ENCODE data around the gene FIP1L1. TPM values are rescaled to one million over a fixed set of nuclear protein-coding genes. Genes with fewer than 3 reads are reported as not detected.

Gene FIP1L1
- total RNA-seq, 1 donor from 2014 or later, result 56.8 TPM

- Mint-ChIP-seq H3K9me3 (ENCODE audit: unreplicated experiment) (peaks cover 2% of the 10 kb centered on the region), H3K36me3 (ENCODE audit: unreplicated experiment) (no peaks in the 10 kb centered on the region), H3K27me3 (ENCODE audit: unreplicated experiment) (peaks cover 1% of the 10 kb centered on the region), H3K4me3 (ENCODE audit: unreplicated experiment) (no peak overlapping the region), H3K4me1 (ENCODE audit: low read depth, unreplicated experiment) (no peaks in the 10 kb centered on the region), H3K27ac (ENCODE audit: unreplicated experiment) (no peak overlapping the region)
- TF ChIP-seq CTCF (IDR thresholded peaks at IDR 0.05; ENCODE audit: partially characterized antibody, unreplicated experiment), result no peak
- no peak for DNase-seq
Observed at GRCh38 chr4:53478671-53479456, 101.4 kb downstream of the FIP1L1 start.

DNA sequence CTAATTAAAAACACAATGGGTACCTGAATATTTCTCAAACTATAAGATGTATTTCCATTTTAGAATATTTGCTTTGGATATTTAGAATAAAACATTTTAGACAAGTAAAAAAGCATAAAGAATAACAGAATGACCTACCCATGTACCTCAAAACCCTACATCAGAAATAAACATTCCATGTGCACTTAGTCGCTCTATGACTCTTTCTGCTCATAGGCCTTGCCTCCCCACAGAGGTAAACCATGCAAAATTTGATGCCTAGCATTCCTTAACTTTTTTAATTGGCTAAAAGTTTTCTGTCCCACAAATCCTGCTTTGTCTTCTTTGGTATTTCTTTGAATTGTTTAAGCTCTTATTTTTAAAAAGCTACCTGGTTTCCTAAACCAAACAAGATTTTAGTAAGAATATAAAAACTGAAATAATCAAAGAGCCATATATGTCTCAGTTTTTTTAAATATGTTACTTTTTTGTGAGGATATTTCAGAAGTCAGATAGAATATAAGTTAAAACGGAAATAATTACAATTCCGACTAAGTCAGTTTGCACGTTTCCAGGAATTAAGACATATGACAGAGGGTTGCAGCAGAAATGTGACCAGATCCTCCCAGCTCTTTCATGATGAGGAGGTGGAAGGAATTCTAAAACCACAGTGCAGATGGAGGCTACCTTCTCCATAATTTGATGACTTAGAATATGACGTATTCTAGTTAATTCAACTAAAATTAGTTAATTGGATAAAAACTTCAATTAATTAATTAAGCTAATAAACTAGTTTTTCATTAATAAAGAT is 102.5 kb downstream of the FIP1L1 start:
- Mint-ChIP-seq H3K4me3 (ENCODE audit: unreplicated experiment) (no peak overlapping the region), H3K27me3 (ENCODE audit: unreplicated experiment) (peaks cover 1% of the 10 kb centered on the region), H3K36me3 (ENCODE audit: unreplicated experiment) (no peaks in the 10 kb centered on the region), H3K27ac (ENCODE audit: unreplicated experiment) (no peak overlapping the region), H3K9me3 (ENCODE audit: unreplicated experiment) (peaks cover 2% of the 10 kb centered on the region), H3K4me1 (ENCODE audit: low read depth, unreplicated experiment) (no peaks in the 10 kb centered on the region)
- DNase-seq, result no peak
- no peak for TF ChIP-seq CTCF (IDR thresholded peaks at IDR 0.05; ENCODE audit: partially characterized antibody, unreplicated experiment)

DNA sequence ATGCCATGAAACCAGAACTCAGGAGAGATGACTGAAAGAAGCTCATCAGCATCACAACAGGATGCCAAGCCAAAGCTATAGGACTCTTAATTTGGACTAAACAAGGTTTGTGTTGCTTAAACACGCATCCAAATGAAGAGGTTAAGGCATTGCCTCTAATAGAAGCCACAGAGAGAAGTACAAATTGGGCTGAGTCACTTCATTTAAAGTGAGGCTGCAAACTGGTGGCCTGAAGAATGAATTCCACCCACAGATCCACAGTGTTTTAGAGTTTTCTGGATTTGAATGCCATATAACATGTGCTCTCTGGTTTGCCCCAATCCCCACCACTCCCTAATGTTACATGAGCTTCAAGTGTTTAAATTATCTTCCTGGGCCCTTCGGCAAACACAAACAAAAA is 103.5 kb downstream of the FIP1L1 start:
- peaks cover 2% of the 10 kb centered on the region for H3K9me3 Mint-ChIP-seq (ENCODE audit: unreplicated experiment)
- no peak overlapping the region for H3K4me3 Mint-ChIP-seq (ENCODE audit: unreplicated experiment)

DNA sequence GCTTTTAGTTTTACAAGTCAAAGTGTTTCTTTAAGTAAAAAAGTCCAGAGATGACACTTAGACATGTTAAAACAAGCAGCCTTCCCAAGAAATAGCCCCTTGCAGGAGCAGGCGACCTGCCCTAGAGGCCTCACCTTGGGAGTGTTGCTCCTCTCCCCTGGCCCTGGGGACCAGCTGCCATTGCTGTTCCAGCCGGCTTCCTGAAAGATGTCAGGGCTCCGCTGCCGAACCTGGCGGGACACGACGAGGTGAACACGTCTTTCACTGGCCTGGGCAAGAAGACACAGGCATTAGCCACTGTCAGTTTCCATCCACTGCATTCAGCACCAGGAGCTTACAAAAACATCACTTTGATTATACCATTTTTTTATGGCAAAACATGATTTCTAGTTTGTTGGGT is 104.1 kb downstream of the FIP1L1 start:
- no peak overlapping the region for H3K27ac Mint-ChIP-seq (ENCODE audit: unreplicated experiment)
- H3K4me1 Mint-ChIP-seq (ENCODE audit: low read depth, unreplicated experiment), result no peaks in the 10 kb centered on the region
- no peaks in the 10 kb centered on the region for H3K36me3 Mint-ChIP-seq (ENCODE audit: unreplicated experiment)
- H3K27me3 Mint-ChIP-seq (ENCODE audit: unreplicated experiment), result peaks cover 1% of the 10 kb centered on the region
- TF ChIP-seq CTCF (IDR thresholded peaks at IDR 0.05; ENCODE audit: partially characterized antibody, unreplicated experiment), result no peak
- H3K4me3 Mint-ChIP-seq (ENCODE audit: unreplicated experiment), result no peak overlapping the region
- DNase-seq, result no peak
- H3K9me3 Mint-ChIP-seq (ENCODE audit: unreplicated experiment), result peaks cover 2% of the 10 kb centered on the region

More for the DNA sequence above, 103.5 kb downstream of the FIP1L1 start:
- Mint-ChIP-seq H3K4me1 (ENCODE audit: low read depth, unreplicated experiment) (no peaks in the 10 kb centered on the region), H3K27ac (ENCODE audit: unreplicated experiment) (no peak overlapping the region), H3K27me3 (ENCODE audit: unreplicated experiment) (peaks cover 1% of the 10 kb centered on the region), H3K36me3 (ENCODE audit: unreplicated experiment) (no peaks in the 10 kb centered on the region)
- no peak for DNase-seq
- TF ChIP-seq CTCF (IDR thresholded peaks at IDR 0.05; ENCODE audit: partially characterized antibody, unreplicated experiment), result no peak

DNA sequence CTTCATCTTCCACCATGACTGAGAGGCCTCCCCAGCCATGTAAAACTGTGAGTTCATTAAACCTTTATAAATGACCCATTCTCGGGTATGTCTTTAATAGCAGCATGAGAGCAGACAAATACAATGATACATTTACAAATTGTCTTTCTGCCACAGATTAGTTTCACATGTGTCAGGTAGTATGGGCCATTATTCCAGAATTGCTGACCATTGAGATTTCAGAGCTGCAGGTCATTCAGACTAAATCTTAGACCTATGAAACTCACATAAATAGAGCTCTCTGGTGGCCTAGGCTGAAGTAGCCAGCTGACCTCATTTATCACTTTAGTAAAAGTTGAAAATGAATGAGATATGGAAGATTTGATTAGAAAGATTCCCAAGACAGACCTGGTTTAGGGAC is 105.8 kb downstream of the FIP1L1 start:
- Mint-ChIP-seq H3K4me1 (ENCODE audit: low read depth, unreplicated experiment) (no peaks in the 10 kb centered on the region), H3K27me3 (ENCODE audit: unreplicated experiment) (peaks cover 1% of the 10 kb centered on the region), H3K36me3 (ENCODE audit: unreplicated experiment) (no peaks in the 10 kb centered on the region), H3K4me3 (ENCODE audit: unreplicated experiment) (no peak overlapping the region), H3K9me3 (ENCODE audit: unreplicated experiment) (no peaks in the 10 kb centered on the region), H3K27ac (ENCODE audit: unreplicated experiment) (no peak overlapping the region)
- no peak for TF ChIP-seq CTCF (IDR thresholded peaks at IDR 0.05; ENCODE audit: partially characterized antibody, unreplicated experiment)
- no peak for DNase-seq
